Endothelial cell of umbilical vein (primary cell): ENCODE data around the gene NSUN6.

Experiments used
- EZH2 ChIP-seq: IDR thresholded peaks from 2 replicates; pipeline ENCODE4 v1.6.1; 2012; ENCODE audit warnings: borderline replicate concordance, low read depth, mild to moderate bottlenecking, moderate library complexity, low read length, inconsistent platforms; ENCODE audit not compliant: severe bottlenecking
- JUN ChIP-seq: IDR thresholded peaks from 2 replicates; pipeline ENCODE4 v1.6.1; 2011; ENCODE audit warnings: borderline replicate concordance, low read depth; ENCODE audit not compliant: insufficient read length, insufficient read depth
- POLR2AphosphoS5 ChIP-seq: IDR thresholded peaks from 2 replicates; pipeline ENCODE4 v1.6.1; 2012; ENCODE audit warnings: low read depth, mild to moderate bottlenecking, control low read depth, low read length, moderate library complexity; ENCODE audit not compliant: insufficient read depth
- TF ChIP-seq, protein P1 (sequence below), 2 donors: IDR thresholded peaks; 1 replicate in 1 of 2; 2 replicates in 1 of 2; pipeline ENCODE4 v1.5.1; 2011; ENCODE audit warnings: low read length in 2 of 2, mild to moderate bottlenecking in 2 of 2, moderate library complexity in 2 of 2, control low read depth in 1 of 2, inconsistent platforms in 1 of 2, low read depth in 1 of 2; ENCODE audit not compliant: insufficient read depth in 1 of 2; ENCODE audit errors: extremely low read depth in 1 of 2
- TF ChIP-seq, protein P2 (sequence below): IDR thresholded peaks from 2 replicates; pipeline ENCODE4 v1.6.1; 2011; ENCODE audit not compliant: insufficient read depth, insufficient read length

DNA sequence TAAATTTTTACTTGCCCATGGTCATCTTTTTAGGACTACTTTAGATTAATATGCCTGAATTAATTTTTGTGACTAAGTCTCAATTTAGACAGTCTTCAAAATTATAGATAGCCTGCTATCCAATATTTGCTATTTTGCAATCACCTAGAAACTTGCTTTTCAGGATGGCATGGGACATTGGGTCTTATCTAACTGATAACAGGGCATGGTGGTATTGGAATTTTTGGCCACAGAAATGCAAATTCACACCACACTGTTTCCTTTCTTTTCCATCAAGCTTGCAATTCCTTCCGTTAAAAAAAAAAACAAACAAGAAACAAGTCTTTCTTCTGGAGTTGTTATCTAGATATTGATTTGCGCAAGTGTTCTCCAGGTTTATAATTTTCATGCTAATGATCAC is 16.6 kb upstream of the NSUN6 start:
- TF ChIP-seq, protein P1, sequence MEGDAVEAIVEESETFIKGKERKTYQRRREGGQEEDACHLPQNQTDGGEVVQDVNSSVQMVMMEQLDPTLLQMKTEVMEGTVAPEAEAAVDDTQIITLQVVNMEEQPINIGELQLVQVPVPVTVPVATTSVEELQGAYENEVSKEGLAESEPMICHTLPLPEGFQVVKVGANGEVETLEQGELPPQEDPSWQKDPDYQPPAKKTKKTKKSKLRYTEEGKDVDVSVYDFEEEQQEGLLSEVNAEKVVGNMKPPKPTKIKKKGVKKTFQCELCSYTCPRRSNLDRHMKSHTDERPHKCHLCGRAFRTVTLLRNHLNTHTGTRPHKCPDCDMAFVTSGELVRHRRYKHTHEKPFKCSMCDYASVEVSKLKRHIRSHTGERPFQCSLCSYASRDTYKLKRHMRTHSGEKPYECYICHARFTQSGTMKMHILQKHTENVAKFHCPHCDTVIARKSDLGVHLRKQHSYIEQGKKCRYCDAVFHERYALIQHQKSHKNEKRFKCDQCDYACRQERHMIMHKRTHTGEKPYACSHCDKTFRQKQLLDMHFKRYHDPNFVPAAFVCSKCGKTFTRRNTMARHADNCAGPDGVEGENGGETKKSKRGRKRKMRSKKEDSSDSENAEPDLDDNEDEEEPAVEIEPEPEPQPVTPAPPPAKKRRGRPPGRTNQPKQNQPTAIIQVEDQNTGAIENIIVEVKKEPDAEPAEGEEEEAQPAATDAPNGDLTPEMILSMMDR (IDR thresholded peaks at IDR 0.05; ENCODE audit: extremely low read depth in 1 of 2, insufficient read depth in 1 of 2, low read depth in 1 of 2, low read length in 2 of 2) = no peak
- no peak for TF ChIP-seq POLR2AphosphoS5
- TF ChIP-seq, protein P2, sequence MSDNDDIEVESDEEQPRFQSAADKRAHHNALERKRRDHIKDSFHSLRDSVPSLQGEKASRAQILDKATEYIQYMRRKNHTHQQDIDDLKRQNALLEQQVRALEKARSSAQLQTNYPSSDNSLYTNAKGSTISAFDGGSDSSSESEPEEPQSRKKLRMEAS = no peak
- no peak for TF ChIP-seq EZH2
- TF ChIP-seq JUN = no peak
